HepG2 (cell line): Measurements from ENCODE around the gene PROM2. TPM values are rescaled to one million over a fixed set of nuclear protein-coding genes. Genes with fewer than 3 reads are reported as not detected.

Experiments used
- ATAC-seq: fragments of 200-7000 bp; cut with Tn5 transposase; 3 replicates; pipeline ENCODE4 v1.9.1; 2020; ENCODE audit warnings: mild to moderate bottlenecking, moderate library complexity
- BruUV-seq: library from RNA; stranded (reverse); fragments of 400-500 nt; replicated peaks from 2 replicates; lab custom pipeline; 2021; lab: Mats Ljungman, UMichigan
- CTCF ChIA-PET: fragments of 300-600 bp; formaldehyde crosslinking; extraction: SDS; loops from one replicate; lab custom pipeline; 2021; ENCODE audit warnings: low total read pairs, inconsistent platforms, low intra/inter-chr PET ratio; lab: Yijun Ruan, JAX
- POLR2A ChIA-PET: fragments of 350-600 bp; sonication (Branson Sonifier 250); formaldehyde crosslinking; loops from one replicate; lab custom pipeline; 2020; ENCODE audit warnings: antibody characterized with exemption, inconsistent platforms; lab: Yijun Ruan, JAX
- DNase-seq: peaks from one replicate; pipeline ENCODE4 v3.0.0-alpha.2; 2015; ENCODE audit warnings: low spot score
- FAIRE-seq: peaks from 3 replicates; lab custom pipeline; 2011; peaks lifted over from hg19 to GRCh38; lab: Jason Lieb, UNC
- H2AFZ ChIP-seq: one replicate; pipeline ENCODE4 v1.6.1; 2011; ENCODE audit warnings: low read length, inconsistent platforms
- H3K27ac ChIP-seq: fragments of 300-600 bp; 3 replicates; pipeline ENCODE4 v1.8.0; 2011; ENCODE audit warnings: mixed run types, mild to moderate bottlenecking, mixed read lengths, low read length, inconsistent platforms; ENCODE audit not compliant: insufficient read depth; ENCODE audit errors: extremely low read length
- H3K27me3 ChIP-seq, 2 experiments: fragments of 200-600 bp in 1 of 2; 2 replicates in 1 of 2; 3 replicates in 1 of 2; pipeline versions ENCODE4 v1.6.0 to v1.8.0; 2011; ENCODE audit warnings: low read length in 2 of 2, mild to moderate bottlenecking in 2 of 2, moderate library complexity in 2 of 2, inconsistent platforms in 1 of 2; ENCODE audit not compliant: insufficient read depth in 2 of 2, control insufficient read depth in 1 of 2
- H3K36me3 ChIP-seq, 2 experiments: fragments of 200-600 bp in 1 of 2; replicated peaks in 1 of 2; 2 replicates in 1 of 2; 3 replicates in 1 of 2; pipeline versions ENCODE4 v1.5.1 to v1.8.0; 2011; ENCODE audit warnings: low read length in 2 of 2, inconsistent platforms in 1 of 2; ENCODE audit not compliant: insufficient read depth in 2 of 2, control insufficient read depth in 1 of 2
- H3K4me1 ChIP-seq: 2 replicates; pipeline ENCODE4 v1.5.1; 2012; ENCODE audit warnings: low read length, inconsistent platforms; ENCODE audit not compliant: insufficient read depth
- H3K4me2 ChIP-seq: 2 replicates; pipeline ENCODE4 v1.6.0; 2011; ENCODE audit warnings: low read depth, low read length, inconsistent platforms
- H3K4me3 ChIP-seq, 3 experiments: fragments of 200-600 bp in 1 of 3; sonication (generic), shearing (Covaris generic) in 1 of 3; replicated peaks in 1 of 3; 2 replicates each; pipeline ENCODE4 v1.5.1; 2011 to 2016; ENCODE audit warnings: low read length in 3 of 3, inconsistent platforms in 2 of 3, low read depth in 2 of 3, mild to moderate bottlenecking in 2 of 3, control low read depth in 1 of 3, mixed read lengths in 1 of 3; ENCODE audit not compliant: insufficient read depth in 1 of 3
- H3K79me2 ChIP-seq: one replicate; pipeline ENCODE4 v1.6.1; 2011; ENCODE audit warnings: low read length, inconsistent platforms; ENCODE audit not compliant: insufficient read depth
- H3K9ac ChIP-seq: 2 replicates; pipeline ENCODE4 v1.6.0; 2011; ENCODE audit warnings: mild to moderate bottlenecking, low read depth, low read length, inconsistent platforms; ENCODE audit not compliant: insufficient read depth
- H3K9me3 ChIP-seq: 2 replicates; pipeline ENCODE4 v1.5.1; 2012; ENCODE audit warnings: mild to moderate bottlenecking, low read length
- H4K20me1 ChIP-seq: 2 replicates; pipeline ENCODE4 v1.6.0; 2011; ENCODE audit warnings: inconsistent platforms, mild to moderate bottlenecking, low read length, moderate library complexity; ENCODE audit not compliant: insufficient read depth
- ERF ChIP-seq: IDR thresholded peaks from 2 replicates; pipeline ENCODE4 v1.6.1; 2018; ENCODE audit warnings: missing biosample characterization, missing genetic modification reagents
- FOXA3 ChIP-seq: IDR thresholded peaks from 2 replicates; pipeline ENCODE4 v1.6.1; 2016; ENCODE audit warnings: missing genetic modification reagents, missing compliant biosample characterization
- FOXJ3 ChIP-seq: sonication (generic); formaldehyde crosslinking; IDR thresholded peaks from 2 replicates; pipeline ENCODE4 v1.4.0; 2020; ENCODE audit warnings: missing genetic modification reagents, mild to moderate bottlenecking, borderline replicate concordance
- HBP1 ChIP-seq: IDR thresholded peaks from 2 replicates; pipeline ENCODE4 v1.6.1; 2016; ENCODE audit warnings: low read depth, control low read depth
- KLF6 ChIP-seq: IDR thresholded peaks from 2 replicates; pipeline ENCODE4 v1.8.0; 2016; ENCODE audit warnings: missing biosample characterization, missing genetic modification reagents
- MEIS2 ChIP-seq: sonication (generic); formaldehyde crosslinking; IDR thresholded peaks from 2 replicates; pipeline ENCODE4 v1.9.0; 2021; ENCODE audit warnings: mild to moderate bottlenecking, missing genetic modification reagents
- NR2C2 ChIP-seq: sonication (generic); formaldehyde crosslinking; IDR thresholded peaks from 2 replicates; pipeline ENCODE4 v1.4.0; 2020; ENCODE audit warnings: missing genetic modification reagents, mild to moderate bottlenecking, moderate library complexity, borderline replicate concordance
- TIGD3 ChIP-seq: sonication (generic); formaldehyde crosslinking; IDR thresholded peaks from 2 replicates; pipeline ENCODE4 v1.5.1; 2020; ENCODE audit warnings: mild to moderate bottlenecking, missing genetic modification reagents, borderline replicate concordance
- ZNF232 ChIP-seq: sonication (generic); formaldehyde crosslinking; IDR thresholded peaks from 2 replicates; pipeline ENCODE4 v1.4.0; 2020; ENCODE audit warnings: missing genetic modification reagents, borderline replicate concordance
- ZNF619 ChIP-seq: sonication (generic); formaldehyde crosslinking; IDR thresholded peaks from 2 replicates; pipeline ENCODE4 v1.4.0; 2020; ENCODE audit warnings: mild to moderate bottlenecking, missing genetic modification reagents
- ZNF770 ChIP-seq: sonication (generic); formaldehyde crosslinking; IDR thresholded peaks from 2 replicates; pipeline ENCODE4 v1.5.0; 2020; ENCODE audit warnings: mild to moderate bottlenecking, missing genetic modification reagents
- WGBS: methylation state at CpG from one replicate; pipeline ENCODE4 v1.1.6; 2017; ENCODE audit warnings: low lambda C conversion rate; 5-methylcytosine and 5-hydroxymethylcytosine counted together
- in situ Hi-C: cut with HindIII; loops from 2 replicates; pipeline ENCODE4 v1.10.0; 2017; ENCODE audit warnings: low pct_unique_long_range_greater_than_20kb; ENCODE audit not compliant: extremely low pct_ligation_motif_present
- intact Hi-C: fragments of 100-400 bp; cut with micrococcal nuclease; formaldehyde crosslinking; loops from one replicate; pipeline ENCODE4 v1.10.0; 2022; ENCODE audit not compliant: unreplicated experiment
- polyA plus RNA-seq, 8 experiments: library from polyadenylated mRNA; depleted of rRNA in 3 of 8; stranded (reverse) in 7 of 8; unstranded in 1 of 8; fragments of >200 nt; fragmentation: Illumina TruSeq in 4 of 8; extraction: Trizol in 4 of 8; gene quantifications; 2 replicates each; pipeline versions ENCODE4 v1.2.1 to v1.2.3, GENCODE V29; 2011 to 2016; ENCODE audit warnings: low read depth in 4 of 8, missing spikeins in 1 of 8, mixed read lengths in 1 of 8; ENCODE audit not compliant: insufficient read depth in 1 of 8
- total RNA-seq, 5 experiments: library from RNA; depleted of rRNA; stranded (reverse); fragments of >200 nt; fragmentation: Illumina TruSeq; extraction: Trizol; gene quantifications; 2 replicates each; pipeline ENCODE4 v1.2.3, GENCODE V29; 2016; ENCODE audit warnings: low read depth in 1 of 5

The PROM2 gene
- total and polyA plus RNA-seq, 2 of the 13 experiments (the other 11 are each of a cell fraction or from before 2014, with no cell fraction given): not detected

DNA sequence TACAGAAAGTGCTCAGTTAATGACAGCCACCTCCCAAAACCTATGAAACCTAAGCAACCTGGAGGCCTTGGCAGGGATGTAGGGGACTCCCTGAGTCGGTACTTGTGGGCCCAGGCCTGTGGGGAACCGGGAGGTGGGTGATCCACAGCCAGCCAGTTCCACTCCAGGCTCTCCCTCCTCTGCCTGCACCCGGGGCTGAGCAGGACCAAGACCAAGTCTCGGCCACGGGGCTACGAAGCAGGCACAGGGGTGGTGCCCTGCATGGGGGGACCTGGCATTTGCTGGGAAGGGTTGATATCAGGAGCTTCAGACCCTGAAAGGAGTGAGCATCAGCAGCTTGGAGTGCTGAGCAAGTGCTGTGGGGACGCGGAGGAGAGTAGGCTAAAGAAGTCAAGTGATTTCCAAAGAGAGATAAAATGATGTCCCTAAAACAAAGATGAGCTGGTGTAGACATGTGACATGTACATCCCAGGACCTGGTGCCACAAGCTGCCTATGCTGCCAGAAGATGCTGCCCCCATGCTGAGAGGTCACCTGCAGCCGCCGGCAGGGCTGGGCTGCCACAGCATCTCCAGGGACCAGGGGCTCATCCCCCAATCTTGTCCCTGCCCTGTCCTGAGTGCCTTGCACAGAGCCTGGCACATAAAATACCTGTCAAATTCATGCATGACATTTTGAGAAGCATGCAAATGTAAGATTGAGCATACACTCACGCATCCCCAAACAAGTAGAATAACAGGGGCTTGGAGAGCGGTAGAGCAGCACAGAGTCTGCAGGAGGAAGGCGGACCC, 44.4 kb downstream of the PROM2 start:
- Histone ChIP-seq H3K4me1 (no peaks in the 10 kb centered on the region), H3K79me2 (no peaks in the 10 kb centered on the region), H3K27me3 (peaks cover 9 to 70% of the 10 kb centered on the region in 2 experiments), H3K36me3 (no peaks in the 10 kb centered on the region), H4K20me1 (no peaks in the 10 kb centered on the region; the same call in 1 of the 2 replicates), H3K9me3 (no peaks in the 10 kb centered on the region), H3K4me3 (no peak overlapping the region), H3K9ac (no peak overlapping the region), H3K27ac (no peak overlapping the region), H2AFZ (no peak overlapping the region), H3K4me2 (no peak overlapping the region)
- in situ Hi-C loops (loop anchor here (5.0 kb wide), 1 partner anchor 86 kb away; no protein-coding TSS in a partner anchor), intact Hi-C loops (no loop called here)
- no TSS peak for BruUV-seq
- DNase-seq (no peak), ATAC-seq (no peak), FAIRE-seq (no peak)
- WGBS: 18% methylated on average over 13 of the region's 13 CpGs
- ChIA-PET POLR2A (no interaction called here), CTCF (no interaction called here)
- no peak for TF ChIP-seq KLF6 (CRISPR knock-in tag)
- no peak for TF ChIP-seq ZNF232 (CRISPR knock-in tag)
- no peak for TF ChIP-seq NR2C2 (CRISPR knock-in tag)

DNA sequence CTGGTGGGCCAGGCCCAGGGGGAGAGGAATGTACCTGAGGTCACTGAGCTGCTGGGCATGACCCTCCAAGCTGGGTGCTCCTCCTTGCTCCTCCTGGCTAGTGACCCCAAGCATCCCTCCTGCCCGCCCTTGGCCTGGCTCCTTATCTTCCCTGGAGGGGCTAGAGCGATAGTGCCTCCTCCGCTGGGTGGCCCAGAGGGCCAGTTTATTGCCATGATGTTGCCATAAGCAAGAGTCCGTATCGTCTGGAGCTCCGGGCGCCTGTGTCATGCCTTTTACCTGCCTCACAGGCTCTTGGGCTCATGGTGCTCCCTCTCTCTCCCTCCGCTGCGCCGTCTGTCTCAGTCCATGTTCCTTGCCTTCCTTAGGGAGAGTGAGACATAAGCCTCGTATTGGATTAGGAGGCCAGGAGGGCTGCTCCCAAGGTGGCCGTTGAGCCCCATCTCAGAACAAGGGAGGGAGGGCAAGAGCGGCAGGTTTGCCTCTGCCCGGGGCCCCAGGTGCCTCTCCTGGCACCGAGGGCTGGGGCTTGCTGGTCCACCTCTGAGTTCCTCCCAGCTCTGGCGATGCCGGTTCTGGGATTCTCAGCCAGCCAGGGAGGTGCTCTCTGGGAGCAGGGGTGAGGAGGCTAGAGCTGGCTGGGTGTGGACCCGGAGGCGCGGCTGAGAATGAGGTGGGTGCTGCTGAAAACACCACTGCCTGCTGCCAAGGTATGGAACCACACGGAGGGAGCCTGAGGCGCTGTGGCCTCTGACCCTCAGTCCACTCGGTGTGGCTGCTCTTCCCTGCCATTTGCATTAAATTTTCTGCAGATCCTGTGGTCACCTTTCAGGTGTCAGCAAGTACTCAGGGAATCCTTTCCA, 45.5 kb downstream of the PROM2 start:
- FAIRE-seq (no peak), ATAC-seq (no peak), DNase-seq (no peak)
- Histone ChIP-seq H4K20me1 (no peaks in the 10 kb centered on the region; the same call in 1 of the 2 replicates), H3K4me1 (no peaks in the 10 kb centered on the region), H3K4me2 (no peak overlapping the region), H3K9me3 (no peaks in the 10 kb centered on the region), H3K36me3 (no peaks in the 10 kb centered on the region), H3K27me3 (peaks cover 9 to 62% of the 10 kb centered on the region in 2 experiments), H3K4me3 (no peak overlapping the region), H3K9ac (no peak overlapping the region), H3K27ac (no peak overlapping the region), H3K79me2 (no peaks in the 10 kb centered on the region), H2AFZ (no peak overlapping the region)
- BruUV-seq: no TSS peak
- intact Hi-C loops (no loop called here), in situ Hi-C loops (loop anchor here (5.0 kb wide), 1 partner anchor 87 kb away; no protein-coding TSS in a partner anchor)
- ChIA-PET POLR2A (no interaction called here), CTCF (no interaction called here)
- 21% methylated on average over 19 of the region's 23 CpGs for WGBS
- TF ChIP-seq TIGD3 (CRISPR knock-in tag): no peak
- TF ChIP-seq FOXJ3 (CRISPR knock-in tag): no peak
- TF ChIP-seq ZNF619 (CRISPR knock-in tag): no peak
- no peak for TF ChIP-seq HBP1 (CRISPR knock-in tag)
- TF ChIP-seq MEIS2 (CRISPR knock-in tag): no peak
- no peak for TF ChIP-seq ERF
- TF ChIP-seq FOXA3 (CRISPR knock-in tag): no peak
- no peak for TF ChIP-seq ZNF770 (CRISPR knock-in tag)
